ENCODE results near the gene MEIS1.

MEIS1 gene

GRCh38 chr2:66515743-66516142 lies 80.8 kb downstream of the MEIS1 start:
- DNase-seq, result no peak

GRCh38 chr2:66516499-66516898 lies 81.6 kb downstream of the MEIS1 start:
- DNase-seq, result no peak

- DNase-seq, result no peak
Observed at GRCh38 chr2:66517772-66518171, 82.8 kb downstream of the MEIS1 start.

- DNase-seq, result no peak
Observed at GRCh38 chr2:66519264-66519843, 84.4 kb downstream of the MEIS1 start.

GRCh38 chr2:66521291-66521922 lies 86.5 kb downstream of the MEIS1 start:
- DNase-seq, result no peak

GRCh38 chr2:66522611-66523376 lies 87.9 kb downstream of the MEIS1 start:
- DNase-seq, result no peak

GRCh38 chr2:66523377-66523969 lies 88.5 kb downstream of the MEIS1 start:
- no peak for DNase-seq

GRCh38 chr2:66523990-66524389 lies 89.1 kb downstream of the MEIS1 start:
- DNase-seq, result no peak

GRCh38 chr2:66525606-66526005 lies 90.7 kb downstream of the MEIS1 start:
- no peak for DNase-seq

GRCh38 chr2:66526180-66526579 lies 91.3 kb downstream of the MEIS1 start:
- DNase-seq, result no peak

GRCh38 chr2:66528974-66529724 lies 94.2 kb downstream of the MEIS1 start:
- DNase-seq, result no peak

GRCh38 chr2:66530651-66531050 lies 95.7 kb downstream of the MEIS1 start:
- DNase-seq, result no peak

- DNase-seq, result no peak
Observed at GRCh38 chr2:66531155-66531554, 96.2 kb downstream of the MEIS1 start.

GRCh38 chr2:66531567-66531966 lies 96.6 kb downstream of the MEIS1 start:
- DNase-seq, result no peak

GRCh38 chr2:66532972-66533868 lies 98.3 kb downstream of the MEIS1 start:
- no peak for DNase-seq

GRCh38 chr2:66534461-66534860 lies 99.5 kb downstream of the MEIS1 start:
- DNase-seq, result no peak

GRCh38 chr2:66535574-66536289 lies 100.8 kb downstream of the MEIS1 start:
- no peak for DNase-seq

GRCh38 chr2:66536290-66536673 lies 101.4 kb downstream of the MEIS1 start:
- DNase-seq, result no peak

GRCh38 chr2:66536997-66537396 lies 102.1 kb downstream of the MEIS1 start:
- DNase-seq, result no peak

- DNase-seq, result no peak
Observed at GRCh38 chr2:66538291-66538690, 103.4 kb downstream of the MEIS1 start.

- DNase-seq, result no peak
Observed at GRCh38 chr2:66539452-66539851, 104.5 kb downstream of the MEIS1 start.
